Kidney epithelial cell (primary cell): ENCODE data around the gene FAM174C. TPM values are rescaled to one million over a fixed set of nuclear protein-coding genes. Genes with fewer than 3 reads are reported as not detected.

Experiments
- DNase-seq: peaks from one replicate; pipeline ENCODE4 v3.0.0-alpha.2; 2010; ENCODE audit warnings: low read depth
- H3K27me3 ChIP-seq: 2 replicates; pipeline ENCODE4 v1.6.0; 2011; ENCODE audit warnings: low read length; ENCODE audit not compliant: control insufficient read depth, insufficient read depth
- H3K36me3 ChIP-seq: 2 replicates; pipeline ENCODE4 v1.5.1; 2011; ENCODE audit warnings: low read length; ENCODE audit not compliant: control insufficient read depth, insufficient read depth
- H3K4me3 ChIP-seq: 2 replicates; pipeline ENCODE4 v1.5.1; 2011; ENCODE audit warnings: low read depth, mild to moderate bottlenecking, control low read depth, low read length
- total RNA-seq: library from RNA; depleted of rRNA; stranded (reverse); fragments of >200 nt; gene quantifications from 2 replicates; pipeline ENCODE4 v1.2.3, GENCODE V29; 2015
- TF ChIP-seq, protein P1 (sequence below): IDR thresholded peaks from 2 replicates; pipeline ENCODE4 v1.5.1; 2011; ENCODE audit warnings: mild to moderate bottlenecking, moderate library complexity, low read length, control low read depth, inconsistent platforms; ENCODE audit not compliant: insufficient read depth, poor library complexity, severe bottlenecking

The FAM174C gene
- total RNA-seq, 1 donor from 2014 or later, result 75.0 TPM

DNA sequence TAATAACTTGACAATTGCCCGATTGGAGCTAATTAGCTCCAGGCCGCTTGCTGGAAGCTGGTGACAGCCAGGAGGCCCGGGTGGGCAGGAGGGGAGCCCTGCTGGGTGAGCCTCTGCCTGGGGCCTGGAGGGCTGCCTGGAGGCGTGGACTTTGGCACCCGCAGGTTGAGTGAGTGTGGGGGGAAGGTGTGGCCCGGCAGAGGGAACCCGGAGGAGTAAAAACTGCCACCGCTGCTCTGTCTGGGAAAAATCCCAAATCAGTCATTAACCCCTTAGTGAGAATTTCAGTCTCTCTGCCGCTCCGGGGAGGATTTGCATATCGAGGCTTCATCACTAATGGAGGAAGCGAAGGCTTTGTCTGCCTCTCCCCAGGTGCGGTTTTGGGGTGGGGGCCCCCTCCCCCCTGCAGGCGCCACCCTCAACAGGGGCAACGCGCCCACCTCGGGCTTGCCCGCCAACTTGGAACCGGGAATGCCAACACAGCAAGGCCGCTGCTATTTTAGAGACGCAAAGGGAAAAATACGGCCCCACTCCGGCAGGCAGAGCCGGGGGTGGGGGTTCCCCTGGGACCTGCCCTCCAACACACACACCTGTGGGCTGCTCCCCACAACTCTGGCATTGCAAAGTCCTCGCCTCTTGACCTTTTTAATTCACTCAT lies 16.6 kb downstream of the FAM174C start:
- peaks cover 78% of the 10 kb centered on the region for H3K27me3 ChIP-seq
- no peak for DNase-seq

DNA sequence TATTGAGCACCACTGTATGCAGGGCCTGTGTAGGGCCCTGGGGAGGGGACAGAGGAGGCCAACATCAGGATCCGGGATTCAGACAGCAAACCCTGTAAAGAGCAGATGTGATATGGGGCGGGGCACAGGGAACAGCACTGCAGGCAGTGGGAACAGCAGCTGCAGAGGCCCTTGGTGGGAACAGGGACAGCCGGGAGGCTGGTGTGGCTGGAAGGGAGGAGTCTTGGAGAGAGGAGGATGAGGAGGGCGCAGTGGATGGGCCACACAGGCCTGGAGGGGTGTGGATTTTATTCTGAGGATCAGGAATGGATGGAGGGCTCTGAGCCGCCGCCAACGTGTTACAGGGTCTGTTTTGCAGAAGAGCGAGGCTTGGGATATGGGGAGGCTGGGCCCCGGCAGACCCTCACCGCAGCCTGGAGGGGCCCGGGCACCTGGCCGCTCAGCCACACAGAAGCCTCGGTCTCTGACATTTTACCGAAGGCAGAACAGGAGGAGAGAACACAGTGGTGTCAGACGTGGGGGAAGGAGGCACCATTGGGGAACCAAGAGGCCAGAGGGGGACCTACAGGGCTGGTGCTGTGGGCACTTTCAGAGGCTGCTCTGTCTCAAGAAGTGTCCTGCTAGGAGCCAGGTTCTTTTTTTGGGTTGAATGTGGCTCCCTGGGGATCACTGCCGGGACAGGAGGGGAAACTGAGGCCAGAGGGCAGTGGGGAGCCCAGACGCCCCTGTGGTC lies 17.3 kb downstream of the FAM174C start:
- Histone ChIP-seq H3K36me3 (no peaks in the 10 kb centered on the region), H3K4me3 (no peak overlapping the region), H3K27me3 (peaks cover 71% of the 10 kb centered on the region)
- TF ChIP-seq, protein P1, sequence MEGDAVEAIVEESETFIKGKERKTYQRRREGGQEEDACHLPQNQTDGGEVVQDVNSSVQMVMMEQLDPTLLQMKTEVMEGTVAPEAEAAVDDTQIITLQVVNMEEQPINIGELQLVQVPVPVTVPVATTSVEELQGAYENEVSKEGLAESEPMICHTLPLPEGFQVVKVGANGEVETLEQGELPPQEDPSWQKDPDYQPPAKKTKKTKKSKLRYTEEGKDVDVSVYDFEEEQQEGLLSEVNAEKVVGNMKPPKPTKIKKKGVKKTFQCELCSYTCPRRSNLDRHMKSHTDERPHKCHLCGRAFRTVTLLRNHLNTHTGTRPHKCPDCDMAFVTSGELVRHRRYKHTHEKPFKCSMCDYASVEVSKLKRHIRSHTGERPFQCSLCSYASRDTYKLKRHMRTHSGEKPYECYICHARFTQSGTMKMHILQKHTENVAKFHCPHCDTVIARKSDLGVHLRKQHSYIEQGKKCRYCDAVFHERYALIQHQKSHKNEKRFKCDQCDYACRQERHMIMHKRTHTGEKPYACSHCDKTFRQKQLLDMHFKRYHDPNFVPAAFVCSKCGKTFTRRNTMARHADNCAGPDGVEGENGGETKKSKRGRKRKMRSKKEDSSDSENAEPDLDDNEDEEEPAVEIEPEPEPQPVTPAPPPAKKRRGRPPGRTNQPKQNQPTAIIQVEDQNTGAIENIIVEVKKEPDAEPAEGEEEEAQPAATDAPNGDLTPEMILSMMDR, result no peak
- no peak for DNase-seq

More for the DNA sequence above, 16.6 kb downstream of the FAM174C start:
- Histone ChIP-seq H3K36me3 (no peaks in the 10 kb centered on the region), H3K4me3 (no peak overlapping the region)
- TF ChIP-seq, protein P1, result no peak

DNA sequence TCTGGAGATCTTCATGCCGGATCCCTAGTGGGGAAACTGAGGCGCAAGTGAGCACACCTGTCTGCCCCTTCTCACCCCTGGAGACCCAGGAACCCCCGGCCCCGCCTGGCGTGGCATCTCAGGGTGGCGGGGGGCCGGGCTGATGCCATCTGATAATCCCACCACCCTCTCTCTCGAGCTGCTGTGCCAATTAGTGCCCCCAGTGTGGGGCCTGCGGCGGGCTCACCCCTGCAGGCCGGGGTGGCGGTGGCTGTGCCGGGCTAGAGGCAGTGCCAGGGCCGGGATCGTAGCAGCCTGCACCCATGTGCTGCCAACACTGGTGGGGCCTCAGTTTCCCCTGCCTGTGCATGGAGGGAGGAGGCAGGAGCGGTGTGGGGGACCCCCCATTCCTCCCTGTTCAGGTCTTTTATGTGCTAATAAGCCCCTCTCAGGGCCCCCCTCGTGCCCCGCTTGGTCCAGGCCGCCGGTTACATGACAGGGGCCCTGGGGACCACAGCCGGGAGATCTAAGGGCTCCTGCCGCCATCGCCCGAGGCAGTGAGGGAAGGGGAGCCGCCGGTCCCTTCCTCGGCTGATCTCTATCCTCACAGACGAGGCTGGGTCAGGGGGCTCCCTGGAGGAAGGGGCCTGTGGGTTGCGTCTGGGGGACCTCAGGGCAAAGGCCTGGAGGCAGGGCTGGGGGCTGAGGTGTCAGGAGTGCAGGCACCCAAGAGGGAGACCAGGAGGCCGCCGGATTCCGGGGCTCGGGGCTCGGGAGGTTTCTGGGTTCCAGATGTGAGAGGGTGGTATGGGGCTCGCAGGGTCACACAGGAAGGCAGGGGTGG lies 18.7 kb downstream of the FAM174C start:
- Histone ChIP-seq H3K27me3 (peaks cover 59% of the 10 kb centered on the region), H3K4me3 (no peak overlapping the region), H3K36me3 (no peaks in the 10 kb centered on the region)
- TF ChIP-seq, protein P1, result no peak
- no peak for DNase-seq

DNA sequence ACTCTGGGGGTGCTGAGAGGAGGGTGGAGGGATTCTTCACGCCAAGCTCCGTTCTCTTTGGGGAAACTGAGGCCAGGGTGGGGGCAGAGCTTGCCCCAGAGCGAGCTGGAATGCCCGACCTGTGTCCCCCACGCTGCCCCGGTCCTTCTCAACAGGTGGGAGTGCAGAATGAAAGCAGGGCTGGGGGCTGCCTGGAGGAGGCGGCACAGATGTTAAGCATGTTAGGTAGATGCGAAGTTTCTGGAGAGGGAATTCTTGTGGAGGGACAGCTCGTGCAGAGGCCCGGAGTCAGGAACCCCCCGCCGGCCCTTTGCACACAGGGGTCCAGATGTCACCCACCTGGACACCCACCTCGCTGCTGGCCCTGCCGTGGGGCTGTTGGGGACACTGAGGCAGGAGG lies 19.4 kb downstream of the FAM174C start:
- no peaks in the 10 kb centered on the region for H3K36me3 ChIP-seq
- H3K27me3 ChIP-seq, result peaks cover 53% of the 10 kb centered on the region
- DNase-seq, result no peak
- TF ChIP-seq, protein P1, result no peak
- H3K4me3 ChIP-seq, result no peak overlapping the region

DNA sequence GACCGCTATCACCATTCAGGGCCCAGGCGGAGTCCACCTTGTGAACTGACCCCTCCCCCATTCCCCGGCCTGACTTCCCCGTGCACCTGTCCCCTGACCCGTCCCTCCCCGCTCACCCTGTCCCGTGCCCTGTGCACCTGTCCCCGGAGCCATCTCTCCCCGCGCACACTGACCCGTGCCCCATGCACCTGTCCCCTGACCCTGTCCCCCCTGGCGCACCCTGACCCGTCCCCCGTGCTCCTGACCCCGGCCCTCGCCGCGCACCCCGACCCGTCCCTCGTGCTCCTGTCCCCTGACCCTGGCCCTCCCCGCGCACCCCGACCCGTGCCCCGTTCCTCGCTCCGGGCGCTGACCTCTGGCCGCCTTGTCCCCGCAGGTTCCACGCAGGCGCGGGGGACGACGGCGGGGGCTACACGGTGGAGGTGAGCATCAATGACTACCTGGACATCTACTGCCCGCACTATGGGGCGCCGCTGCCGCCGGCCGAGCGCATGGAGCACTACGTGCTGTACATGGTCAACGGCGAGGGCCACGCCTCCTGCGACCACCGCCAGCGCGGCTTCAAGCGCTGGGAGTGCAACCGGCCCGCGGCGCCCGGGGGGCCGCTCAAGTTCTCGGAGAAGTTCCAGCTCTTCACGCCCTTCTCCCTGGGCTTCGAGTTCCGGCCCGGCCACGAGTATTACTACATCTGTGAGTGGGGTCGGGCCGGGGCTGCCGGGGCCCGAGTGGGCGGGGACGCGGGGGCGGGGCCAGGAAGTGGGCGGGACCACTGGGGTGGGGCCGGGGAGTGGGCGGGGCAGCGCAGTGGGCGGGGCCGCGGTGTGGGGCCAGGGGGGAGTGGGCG lies 20.1 kb downstream of the FAM174C start:
- peak overlapping the region; percentile 7 for H3K4me3 ChIP-seq
- no peaks in the 10 kb centered on the region for H3K36me3 ChIP-seq
- H3K27me3 ChIP-seq, result peaks cover 47% of the 10 kb centered on the region
- no peak for DNase-seq
- TF ChIP-seq, protein P1, result no peak
